H1 (cell line): ENCODE results near the gene FAM83C. TPM values are rescaled to one million over a fixed set of nuclear protein-coding genes. Genes with fewer than 3 reads are reported as not detected.

Experiments used
- CTCF ChIA-PET: fragments of 300-600 bp; sonication (Branson Sonifier 250); formaldehyde crosslinking; loops from one replicate; lab custom pipeline; 2021; ENCODE audit not compliant: partially characterized antibody; lab: Charles Lee
- POLR2A ChIA-PET: fragments of 300-600 bp; sonication (Branson Sonifier 250); formaldehyde crosslinking; loops from one replicate; lab custom pipeline; 2021; ENCODE audit warnings: inconsistent platforms; ENCODE audit not compliant: partially characterized antibody; lab: Charles Lee
- DNase-seq, 2 experiments: peaks; one replicate each; pipeline versions ENCODE4 v3.0.0 to v3.0.0-alpha.2; 2010 to 2022; ENCODE audit warnings: low spot score in 2 of 2, low read depth in 1 of 2, mixed read lengths in 1 of 2
- FAIRE-seq: peaks from 2 replicates; lab custom pipeline; 2011; peaks lifted over from hg19 to GRCh38; lab: Jason Lieb, UNC
- H2AFZ ChIP-seq: 2 replicates; pipeline ENCODE4 v1.8.1; 2012; ENCODE audit warnings: low read length, inconsistent platforms
- H2AK5ac ChIP-seq: 2 replicates; pipeline ENCODE4 v1.6.1; 2013; ENCODE audit warnings: low read depth, low read length
- H2BK120ac ChIP-seq: replicated peaks from 2 replicates; pipeline ENCODE3; 2013; ENCODE audit warnings: low read depth, low read length, inconsistent platforms
- H2BK12ac ChIP-seq: 2 replicates; pipeline ENCODE4 v1.6.1; 2013; ENCODE audit warnings: low read depth, low read length
- H2BK15ac ChIP-seq: 2 replicates; pipeline ENCODE4 v1.6.1; 2013; ENCODE audit warnings: low read length
- H2BK20ac ChIP-seq: 2 replicates; pipeline ENCODE4 v1.6.1; 2013; ENCODE audit warnings: low read length
- H2BK5ac ChIP-seq: 2 replicates; pipeline ENCODE4 v1.6.1; 2013; ENCODE audit warnings: low read depth, low read length
- H3K14ac ChIP-seq: 2 replicates; pipeline ENCODE4 v1.6.1; 2013; ENCODE audit warnings: inconsistent platforms; ENCODE audit not compliant: insufficient read length
- H3K18ac ChIP-seq: 2 replicates; pipeline ENCODE4 v1.6.1; 2013; ENCODE audit warnings: low read length; ENCODE audit errors: extremely low read depth
- H3K23ac ChIP-seq: 2 replicates; pipeline ENCODE4 v1.6.1; 2013; ENCODE audit warnings: inconsistent platforms; ENCODE audit not compliant: insufficient read length
- H3K23me2 ChIP-seq: 2 replicates; pipeline ENCODE4 v1.6.1; 2013; ENCODE audit warnings: low read depth, low read length
- H3K27ac ChIP-seq: 2 replicates; pipeline ENCODE4 v1.6.1; 2011; ENCODE audit warnings: low read depth, low read length, inconsistent platforms
- H3K27me3 ChIP-seq, 4 experiments: replicated peaks in 1 of 4; 1 replicate in 1 of 4; 2 replicates in 3 of 4; pipeline versions ENCODE4 v1.6.1 to v1.8.1; 2011 to 2013; ENCODE audit warnings: low read length in 3 of 4, mild to moderate bottlenecking in 3 of 4, inconsistent platforms in 2 of 4, mixed read lengths in 2 of 4, moderate library complexity in 1 of 4; ENCODE audit not compliant: control insufficient read depth in 3 of 4, insufficient read depth in 3 of 4; ENCODE audit errors: extremely low read depth in 1 of 4
- H3K36me3 ChIP-seq, 4 experiments: 2 replicates each; pipeline versions ENCODE4 v1.6.1 to v1.8.1; 2011 to 2013; ENCODE audit warnings: mild to moderate bottlenecking in 4 of 4, low read length in 3 of 4, moderate library complexity in 2 of 4, control low read depth in 1 of 4, inconsistent platforms in 1 of 4; ENCODE audit not compliant: insufficient read depth in 4 of 4, control insufficient read depth in 2 of 4
- H3K4ac ChIP-seq: replicated peaks from 2 replicates; pipeline ENCODE3; 2013; ENCODE audit warnings: low read length, low read depth, mixed read lengths, inconsistent platforms; ENCODE audit not compliant: insufficient read length
- H3K4me1 ChIP-seq, 4 experiments: replicated peaks in 1 of 4; 1 replicate in 1 of 4; 2 replicates in 3 of 4; pipeline versions ENCODE4 v1.6.1 to v1.8.1; 2011 to 2013; ENCODE audit warnings: low read length in 3 of 4, inconsistent platforms in 2 of 4, mixed read lengths in 1 of 4; ENCODE audit not compliant: insufficient read depth in 4 of 4, control insufficient read depth in 3 of 4
- H3K4me2 ChIP-seq, 2 experiments: 2 replicates each; pipeline versions ENCODE4 v1.6.1 to v1.8.1; 2011 to 2013; ENCODE audit warnings: low read depth in 2 of 2, low read length in 2 of 2, control low read depth in 1 of 2, inconsistent platforms in 1 of 2, mild to moderate bottlenecking in 1 of 2; ENCODE audit not compliant: insufficient read depth in 1 of 2
- H3K4me3 ChIP-seq, 4 experiments: fragments of 200-600, 300-600 bp in 1 of 4; sonication (generic), shearing (Covaris generic), sonication (Bioruptor Twin) in 1 of 4; 2 replicates each; pipeline versions ENCODE4 v1.5.1 to v1.8.1; 2011 to 2016; ENCODE audit warnings: low read length in 4 of 4, low read depth in 3 of 4, control low read depth in 2 of 4, inconsistent platforms in 2 of 4, mild to moderate bottlenecking in 2 of 4, mixed read lengths in 1 of 4, moderate library complexity in 1 of 4; ENCODE audit not compliant: insufficient read depth in 2 of 4; ENCODE audit errors: extremely low read depth in 1 of 4
- H3K56ac ChIP-seq: replicated peaks from 2 replicates; pipeline ENCODE3; 2013; ENCODE audit warnings: low read depth, mild to moderate bottlenecking, mixed read lengths, low read length, inconsistent platforms; ENCODE audit not compliant: insufficient read length
- H3K79me1 ChIP-seq: 2 replicates; pipeline ENCODE4 v1.6.1; 2013; ENCODE audit warnings: low read depth, low read length, control low read depth
- H3K79me2 ChIP-seq, 2 experiments: 2 replicates each; pipeline versions ENCODE4 v1.6.1 to v1.8.1; 2012 to 2013; ENCODE audit warnings: low read length in 2 of 2, mild to moderate bottlenecking in 2 of 2, inconsistent platforms in 1 of 2; ENCODE audit not compliant: insufficient read depth in 2 of 2, control insufficient read depth in 1 of 2
- H3K9ac ChIP-seq, 4 experiments: replicated peaks in 1 of 4; 1 replicate in 1 of 4; 2 replicates in 3 of 4; pipeline versions ENCODE4 v1.6.1 to v1.8.1; 2011 to 2013; ENCODE audit warnings: low read depth in 3 of 4, low read length in 3 of 4, control low read depth in 2 of 4, mild to moderate bottlenecking in 2 of 4, moderate library complexity in 2 of 4, inconsistent platforms in 1 of 4; ENCODE audit errors: extremely low read depth in 1 of 4
- H3K9me3 ChIP-seq, 2 experiments: 2 replicates each; pipeline versions ENCODE4 v1.6.1 to v1.8.1; 2012 to 2013; ENCODE audit warnings: mild to moderate bottlenecking in 2 of 2, moderate library complexity in 2 of 2, control low read depth in 1 of 2, inconsistent platforms in 1 of 2, low read depth in 1 of 2, low read length in 1 of 2, mixed read lengths in 1 of 2; ENCODE audit not compliant: insufficient read depth in 2 of 2
- H4K20me1 ChIP-seq, 2 experiments: replicated peaks in 1 of 2; 2 replicates each; pipeline versions ENCODE3 to v1.8.1; 2011 to 2013; ENCODE audit warnings: inconsistent platforms in 2 of 2, low read length in 2 of 2, mild to moderate bottlenecking in 1 of 2; ENCODE audit not compliant: insufficient read depth in 2 of 2, control insufficient read depth in 1 of 2
- H4K5ac ChIP-seq: 2 replicates; pipeline ENCODE4 v1.6.1; 2013; ENCODE audit warnings: low read length, low read depth, mixed read lengths, inconsistent platforms; ENCODE audit not compliant: insufficient read length
- H4K8ac ChIP-seq: 2 replicates; pipeline ENCODE4 v1.8.0; 2013; ENCODE audit warnings: mild to moderate bottlenecking, moderate library complexity, low read length, inconsistent platforms; ENCODE audit not compliant: insufficient read depth; ENCODE audit errors: extremely low read depth
- H4K91ac ChIP-seq: replicated peaks from 2 replicates; pipeline ENCODE3; 2013; ENCODE audit warnings: low read length, mixed read lengths, inconsistent platforms; ENCODE audit not compliant: insufficient read length
- ATF3 ChIP-seq: IDR thresholded peaks from 2 replicates; pipeline ENCODE4 v1.6.1; 2011; ENCODE audit warnings: low read depth, mild to moderate bottlenecking, low read length; ENCODE audit not compliant: insufficient read depth
- CHD2 ChIP-seq: IDR thresholded peaks from 2 replicates; pipeline ENCODE4 v1.6.1; 2012; ENCODE audit warnings: low read length, improper control_type of control experiment
- EGR1 ChIP-seq: IDR thresholded peaks from 2 replicates; pipeline ENCODE4 v1.6.1; 2011; ENCODE audit warnings: low read depth, low read length, borderline replicate concordance
- NRF1 ChIP-seq: IDR thresholded peaks from 2 replicates; pipeline ENCODE4 v1.6.1; 2011; ENCODE audit warnings: mild to moderate bottlenecking, low read depth, low read length, improper control_type of control experiment
- RBBP5 ChIP-seq: IDR thresholded peaks from 2 replicates; pipeline ENCODE4 v1.7.1; 2012; ENCODE audit warnings: low read depth, mild to moderate bottlenecking, inconsistent platforms, low read length, moderate library complexity, borderline replicate concordance
- RXRA ChIP-seq: IDR thresholded peaks from 2 replicates; pipeline ENCODE4 v1.6.1; 2011; ENCODE audit warnings: low read depth, mild to moderate bottlenecking, low read length, moderate library complexity; ENCODE audit not compliant: insufficient read depth
- SIN3A ChIP-seq, 2 experiments: IDR thresholded peaks in 1 of 2; conservative IDR thresholded peaks in 1 of 2; 2 replicates each; pipeline ENCODE4 v1.6.1; 2011 to 2012; ENCODE audit warnings: low read length in 2 of 2, improper control_type of control experiment in 1 of 2, low read depth in 1 of 2, mild to moderate bottlenecking in 1 of 2
- SIRT6 ChIP-seq: IDR thresholded peaks from one replicate; pipeline ENCODE4 v1.7.1; 2012; ENCODE audit warnings: low read length, inconsistent platforms
- SIX5 ChIP-seq: IDR thresholded peaks from 2 replicates; pipeline ENCODE4 v1.6.1; 2011; ENCODE audit warnings: mild to moderate bottlenecking, low read depth, low read length
- TAF1 ChIP-seq: IDR thresholded peaks from 2 replicates; pipeline ENCODE4 v1.6.1; 2011; ENCODE audit warnings: mild to moderate bottlenecking, low read depth, low read length
- TCF12 ChIP-seq: IDR thresholded peaks from 2 replicates; pipeline ENCODE4 v1.6.1; 2011; ENCODE audit warnings: low read depth, mild to moderate bottlenecking, low read length
- WGBS, 2 experiments: shearing (Covaris generic) in 1 of 2; methylation state at CpG; one replicate each; pipeline versions ENCODE4 v1.1.6 to v1.1.7; 2013 to 2015; ENCODE audit warnings: low lambda C conversion rate in 2 of 2, mixed read lengths in 2 of 2, inconsistent platforms in 1 of 2, low coverage in 1 of 2, missing lambda C conversion rate in 1 of 2; ENCODE audit not compliant: insufficient replicate concordance in 2 of 2, insufficient coverage in 1 of 2, insufficient read length in 1 of 2; ENCODE audit errors: extremely low coverage in 1 of 2, missing lambda C conversion rate in 1 of 2; 5-methylcytosine and 5-hydroxymethylcytosine counted together
- polyA plus RNA-seq, 7 experiments: library from polyadenylated mRNA; depleted of rRNA in 3 of 7; stranded (reverse) in 5 of 7; unstranded in 2 of 7; fragments of >200 nt in 5 of 7; fragments of 200-250 nt in 2 of 7; gene quantifications; 1 replicate in 5 of 7; 2 replicates in 1 of 7; 4 replicates in 1 of 7; pipeline versions ENCODE4 v1.2.1 to v1.2.3, GENCODE V29; 2011 to 2013; ENCODE audit warnings: missing spikeins in 2 of 7, mixed read lengths in 2 of 7
- total RNA-seq: library from RNA; stranded (reverse); fragmentation: NEBNext Ultra II Directional; extraction: Animal tissue kit (Norgen Biotek cat#: 25700); gene quantifications from 2 replicates; pipeline ENCODE4 v1.2.1, GENCODE V29; 2021
- TF ChIP-seq, protein P1 (sequence below): IDR thresholded peaks from 2 replicates; pipeline ENCODE4 v1.6.1; 2012; ENCODE audit warnings: low read length, inconsistent platforms

The FAM83C gene
- total and polyA plus RNA-seq, 2 of the 8 experiments (the other 6 are each of a cell fraction or from before 2014, with no cell fraction given): not detected

- ChIA-PET POLR2A (interaction anchor here (1.0 to 7.5 kb wide), 4 partner anchors 8 to 26 kb away, joined by 3 to 52 read pairs (median 10); partner anchors contain the start of gene MMP24OS), CTCF (interaction anchor here (0.6 to 1.5 kb wide), 3 partner anchors 11 to 43 kb away, joined by 3 read pairs; no protein-coding TSS in a partner anchor)
- FAIRE-seq (no peak), DNase-seq (no peak)
- H3K4me2 ChIP-seq: no peak overlapping the region
- H2BK5ac ChIP-seq: no peak overlapping the region
- H3K79me1 ChIP-seq: no peaks in the 10 kb centered on the region
- no peak overlapping the region for H3K23ac ChIP-seq
- H3K36me3 ChIP-seq: peaks cover 0 to 24% (median 0%) of the 10 kb centered on the region in 4 experiments; a peak in 3 of 8 replicates
- 0 out of 7 replicates have a peak, but pooled peaks cover 0 to 2% (median 0%) of the 10 kb centered on the region in 4 experiments for H3K4me1 ChIP-seq
- H3K14ac ChIP-seq: no peak overlapping the region
- H3K27me3 ChIP-seq: no peaks in the 10 kb centered on the region
- H3K4ac ChIP-seq: no peak overlapping the region
- no peak overlapping the region for H3K18ac ChIP-seq
- no peak overlapping the region for H4K91ac ChIP-seq
- H4K20me1 ChIP-seq: no peaks in the 10 kb centered on the region
- no peak overlapping the region for H2AFZ ChIP-seq
- 0 out of 2 replicates have a peak overlapping the region, but pooled peaks have one; percentile 60 for H2BK12ac ChIP-seq
- H3K9ac ChIP-seq: no peak overlapping the region
- no peak overlapping the region for H3K56ac ChIP-seq
- H3K23me2 ChIP-seq: no peaks in the 10 kb centered on the region
- 94% methylated on average over 2 of the region's 2 CpGs; no CpG with 5 or more reads in 1 of the 2 experiments for whole genome bisulfite sequencing, 2 experiments
- no peak overlapping the region for H3K27ac ChIP-seq
- peak overlapping the region; percentile 75; the same call in 1 of the 2 replicates for H2BK15ac ChIP-seq
- no peak overlapping the region for H2AK5ac ChIP-seq
- H3K79me2 ChIP-seq: no peaks in the 10 kb centered on the region
- H3K4me3 ChIP-seq: no peak overlapping the region
- H4K8ac ChIP-seq: no peak overlapping the region
- H2BK20ac ChIP-seq: no peak overlapping the region
- H3K9me3 ChIP-seq: no peaks in the 10 kb centered on the region
- H2BK120ac ChIP-seq: no peak overlapping the region
- H4K5ac ChIP-seq: no peak overlapping the region
- TF ChIP-seq RBBP5 (no peak), NRF1 (no peak), CHD2 (no peak), TCF12 (no peak), RXRA (no peak), SIN3A (conservative IDR thresholded peaks at IDR 0.05 in 1 of 2, IDR thresholded peaks at IDR 0.05 in 1 of 2; ENCODE audit: low read depth in 1 of 2, low read length in 2 of 2) (no peak), SIRT6 (no peak), SIX5 (no peak), EGR1 (no peak), TAF1 (no peak), ATF3 (no peak)
- TF ChIP-seq, protein P1, sequence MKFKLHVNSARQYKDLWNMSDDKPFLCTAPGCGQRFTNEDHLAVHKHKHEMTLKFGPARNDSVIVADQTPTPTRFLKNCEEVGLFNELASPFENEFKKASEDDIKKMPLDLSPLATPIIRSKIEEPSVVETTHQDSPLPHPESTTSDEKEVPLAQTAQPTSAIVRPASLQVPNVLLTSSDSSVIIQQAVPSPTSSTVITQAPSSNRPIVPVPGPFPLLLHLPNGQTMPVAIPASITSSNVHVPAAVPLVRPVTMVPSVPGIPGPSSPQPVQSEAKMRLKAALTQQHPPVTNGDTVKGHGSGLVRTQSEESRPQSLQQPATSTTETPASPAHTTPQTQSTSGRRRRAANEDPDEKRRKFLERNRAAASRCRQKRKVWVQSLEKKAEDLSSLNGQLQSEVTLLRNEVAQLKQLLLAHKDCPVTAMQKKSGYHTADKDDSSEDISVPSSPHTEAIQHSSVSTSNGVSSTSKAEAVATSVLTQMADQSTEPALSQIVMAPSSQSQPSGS: no peak
These were observed 40.2 kb downstream of the FAM83C start for GRCh38 chr20:35252037-35252461.
